PC-3 (cell line): ENCODE data around the gene HADHB. TPM values are rescaled to one million over a fixed set of nuclear protein-coding genes. Genes with fewer than 3 reads are reported as not detected.
A peak's percentile ranks its signal among the peaks of the same experiment; 100 is the strongest.

Experiments used
- ATAC-seq: fragments of 200-7000 bp; cut with Tn5 transposase; 2 replicates; pipeline ENCODE4 v1.9.1; 2020; ENCODE audit warnings: mild to moderate bottlenecking, moderate library complexity
- BruUV-seq: library from RNA; stranded (reverse); fragments of 400-500 nt; replicated peaks from 2 replicates; lab custom pipeline; 2021; lab: Mats Ljungman, UMichigan
- CTCF ChIA-PET: fragments of 300-600 bp; sonication (Branson Sonifier 250); formaldehyde crosslinking; loops from one replicate; lab custom pipeline; 2022; ENCODE audit warnings: antibody characterized with exemption; lab: Charles Lee
- POLR2A ChIA-PET: fragments of 300-600 bp; sonication (Branson Sonifier 250); formaldehyde crosslinking; loops from one replicate; lab custom pipeline; 2022; ENCODE audit warnings: antibody characterized with exemption; ENCODE audit not compliant: unreplicated experiment; lab: Charles Lee
- DNase-seq: peaks from one replicate; pipeline ENCODE4 v3.0.0-alpha.2; 2015
- H2AFZ ChIP-seq: fragments of 300-600 bp; sonication (generic); 2 replicates; pipeline ENCODE4 v1.6.0; 2016; ENCODE audit warnings: antibody characterized with exemption, low read length
- H3F3A ChIP-seq: fragments of 300-600 bp; sonication (generic); one replicate; pipeline ENCODE4 v1.6.0; 2017; ENCODE audit warnings: antibody characterized with exemption, low read length, control low read depth, mild to moderate bottlenecking; ENCODE audit not compliant: unreplicated experiment
- H3K27ac ChIP-seq: fragments of 300-600 bp; sonication (generic); 2 replicates; pipeline ENCODE4 v1.5.1; 2016; ENCODE audit warnings: mild to moderate bottlenecking, low read length
- H3K27me3 ChIP-seq: fragments of 300-600 bp; sonication (generic); 2 replicates; pipeline ENCODE4 v1.6.1; 2016; ENCODE audit warnings: low read length, mixed read lengths
- H3K36me3 ChIP-seq: fragments of 300-600 bp; sonication (generic); 2 replicates; pipeline ENCODE4 v1.6.1; 2016; ENCODE audit warnings: low read depth, mixed run types, low read length, mixed read lengths
- H3K4me1 ChIP-seq: fragments of 300-600 bp; sonication (generic); 2 replicates; pipeline ENCODE4 v1.5.1; 2016; ENCODE audit warnings: low read length; ENCODE audit not compliant: insufficient read depth
- H3K4me2 ChIP-seq: fragments of 300-600 bp; sonication (generic); 2 replicates; pipeline ENCODE4 v1.6.0; 2016; ENCODE audit warnings: low read length
- H3K4me3 ChIP-seq: fragments of 300-600 bp; sonication (generic); 2 replicates; pipeline ENCODE4 v1.5.1; 2016; ENCODE audit warnings: mild to moderate bottlenecking, low read length, mixed read lengths
- H3K79me2 ChIP-seq: fragments of 300-600 bp; sonication (generic); 2 replicates; pipeline ENCODE4 v1.6.1; 2017; ENCODE audit warnings: low read length, mixed read lengths
- H3K9ac ChIP-seq: fragments of 300-600 bp; sonication (generic); 2 replicates; pipeline ENCODE4 v1.6.0; 2016; ENCODE audit warnings: mild to moderate bottlenecking, low read length
- H3K9me2 ChIP-seq: fragments of 300-600 bp; sonication (generic); replicated peaks from 2 replicates; pipeline ENCODE4 v1.6.1; 2016; ENCODE audit warnings: mixed run types, low read length, mixed read lengths
- H3K9me3 ChIP-seq: fragments of 300-600 bp; sonication (generic); 2 replicates; pipeline ENCODE4 v1.6.1; 2016; ENCODE audit warnings: low read length, mixed read lengths
- H4K20me1 ChIP-seq: fragments of 300-600 bp; sonication (generic); 2 replicates; pipeline ENCODE4 v1.6.1; 2016; ENCODE audit warnings: low read length, mixed read lengths
- EZH2 ChIP-seq: fragments of 300-600 bp; sonication (generic); IDR thresholded peaks from one replicate; pipeline ENCODE4 v1.6.1; 2017; ENCODE audit warnings: antibody characterized with exemption, mild to moderate bottlenecking, low read length; ENCODE audit not compliant: unreplicated experiment
- EZH2phosphoT487 ChIP-seq: fragments of 300-600 bp; sonication (generic); IDR thresholded peaks from 2 replicates; pipeline ENCODE4 v1.6.1; 2018; ENCODE audit warnings: mild to moderate bottlenecking, antibody characterized with exemption, low read length, borderline replicate concordance
- intact Hi-C: fragments of 100-400 bp; cut with micrococcal nuclease; formaldehyde crosslinking; loops from 2 replicates; pipeline ENCODE4 v1.9.0; 2023
- total RNA-seq: library from RNA; depleted of rRNA; stranded (reverse); fragments of >200 nt; gene quantifications from 2 replicates; pipeline ENCODE4 v1.2.3, GENCODE V29; 2014
- TF ChIP-seq, protein P1 (sequence below): fragments of 300-600 bp; sonication (generic); conservative IDR thresholded peaks from 2 replicates; pipeline ENCODE4 v1.5.1; 2017; ENCODE audit warnings: antibody characterized with exemption, low read depth, mild to moderate bottlenecking, low read length

HADHB gene
- total RNA-seq, 1 experiment from 2014 or later: 72.3 TPM

- no peaks in the 10 kb centered on the region for H3F3A ChIP-seq
- POLR2A ChIA-PET: no interaction called here
- no peaks in the 10 kb centered on the region for H3K79me2 ChIP-seq
- intact Hi-C loops: no loop called here
- no peaks in the 10 kb centered on the region for H3K36me3 ChIP-seq
- no peak for TF ChIP-seq EZH2
- TF ChIP-seq, protein P1, sequence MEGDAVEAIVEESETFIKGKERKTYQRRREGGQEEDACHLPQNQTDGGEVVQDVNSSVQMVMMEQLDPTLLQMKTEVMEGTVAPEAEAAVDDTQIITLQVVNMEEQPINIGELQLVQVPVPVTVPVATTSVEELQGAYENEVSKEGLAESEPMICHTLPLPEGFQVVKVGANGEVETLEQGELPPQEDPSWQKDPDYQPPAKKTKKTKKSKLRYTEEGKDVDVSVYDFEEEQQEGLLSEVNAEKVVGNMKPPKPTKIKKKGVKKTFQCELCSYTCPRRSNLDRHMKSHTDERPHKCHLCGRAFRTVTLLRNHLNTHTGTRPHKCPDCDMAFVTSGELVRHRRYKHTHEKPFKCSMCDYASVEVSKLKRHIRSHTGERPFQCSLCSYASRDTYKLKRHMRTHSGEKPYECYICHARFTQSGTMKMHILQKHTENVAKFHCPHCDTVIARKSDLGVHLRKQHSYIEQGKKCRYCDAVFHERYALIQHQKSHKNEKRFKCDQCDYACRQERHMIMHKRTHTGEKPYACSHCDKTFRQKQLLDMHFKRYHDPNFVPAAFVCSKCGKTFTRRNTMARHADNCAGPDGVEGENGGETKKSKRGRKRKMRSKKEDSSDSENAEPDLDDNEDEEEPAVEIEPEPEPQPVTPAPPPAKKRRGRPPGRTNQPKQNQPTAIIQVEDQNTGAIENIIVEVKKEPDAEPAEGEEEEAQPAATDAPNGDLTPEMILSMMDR: no peak
- no peaks in the 10 kb centered on the region; the same call in 1 of the 2 replicates for H3K4me1 ChIP-seq
- no peaks in the 10 kb centered on the region for H3K9me3 ChIP-seq
- H3K9me2 ChIP-seq: no peaks in the 10 kb centered on the region
- no peaks in the 10 kb centered on the region for H4K20me1 ChIP-seq
- H3K27ac ChIP-seq: no peak overlapping the region
- H3K4me3 ChIP-seq: no peak overlapping the region
- ATAC-seq (no peak), DNase-seq (no peak)
- BruUV-seq: no TSS peak
- no peak overlapping the region for H3K4me2 ChIP-seq
- no peak overlapping the region for H2AFZ ChIP-seq
- CTCF ChIA-PET: no interaction called here
- no peaks in the 10 kb centered on the region for H3K27me3 ChIP-seq
- no peak overlapping the region for H3K9ac ChIP-seq
Measured at GRCh38 chr2:26324903-26325302, 80.2 kb downstream of the HADHB start.

- no peaks in the 10 kb centered on the region for H3K36me3 ChIP-seq
- H3K9me2 ChIP-seq: no peaks in the 10 kb centered on the region
- H3K27ac ChIP-seq: no peak overlapping the region
- ChIA-PET POLR2A (interaction anchor here (0.5 to 0.6 kb wide), 2 partner anchors 29 to 33 kb away, joined by 6 to 8 read pairs; no protein-coding TSS in a partner anchor), CTCF (no interaction called here)
- no peak overlapping the region for H3K4me3 ChIP-seq
- no peaks in the 10 kb centered on the region for H3K27me3 ChIP-seq
- H4K20me1 ChIP-seq: no peaks in the 10 kb centered on the region
- TF ChIP-seq EZH2phosphoT487 (no peak), EZH2 (no peak)
- TF ChIP-seq, protein P1: no peak
- no peak overlapping the region for H2AFZ ChIP-seq
- H3K9ac ChIP-seq: no peak overlapping the region
- no TSS peak for BruUV-seq
- no peaks in the 10 kb centered on the region; the same call in 1 of the 2 replicates for H3K4me1 ChIP-seq
- DNase-seq (peak; percentile 37), ATAC-seq (peak; percentile 16; the same call in 1 of the 2 replicates)
- intact Hi-C loops: no loop called here
- no peaks in the 10 kb centered on the region for H3K9me3 ChIP-seq
- no peak overlapping the region for H3K4me2 ChIP-seq
- no peaks in the 10 kb centered on the region for H3F3A ChIP-seq
- H3K79me2 ChIP-seq: no peaks in the 10 kb centered on the region
Measured at GRCh38 chr2:26325851-26326250, 81.1 kb downstream of the HADHB start.

DNA sequence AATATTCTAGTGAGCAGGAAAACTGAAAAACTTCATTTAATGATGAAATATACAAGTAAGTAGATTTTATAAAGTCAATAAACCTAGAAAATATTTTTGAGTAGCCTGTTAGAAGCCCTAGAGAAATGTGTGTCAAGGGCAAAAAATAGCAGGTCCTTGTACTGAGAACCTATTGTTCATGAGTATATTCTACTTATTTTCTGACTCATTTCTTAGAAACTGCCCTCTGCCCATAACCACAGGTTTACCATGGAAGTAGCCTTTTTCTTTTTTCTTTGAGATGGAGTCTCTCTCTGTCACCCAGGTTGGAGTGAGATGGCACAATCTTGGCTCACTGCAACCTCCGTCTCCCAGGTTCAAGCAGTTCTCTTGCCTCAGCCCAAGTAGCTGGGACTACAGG lies 81.8 kb downstream of the HADHB start:
- Histone ChIP-seq H3K9me2 (no peaks in the 10 kb centered on the region), H3F3A (no peaks in the 10 kb centered on the region), H3K9ac (no peak overlapping the region), H2AFZ (no peak overlapping the region), H3K27me3 (no peaks in the 10 kb centered on the region), H3K27ac (no peak overlapping the region), H3K4me3 (no peak overlapping the region), H3K36me3 (no peaks in the 10 kb centered on the region), H4K20me1 (no peaks in the 10 kb centered on the region), H3K79me2 (no peaks in the 10 kb centered on the region), H3K4me2 (no peak overlapping the region), H3K4me1 (no peaks in the 10 kb centered on the region; the same call in 1 of the 2 replicates), H3K9me3 (no peaks in the 10 kb centered on the region)
- TF ChIP-seq EZH2: no peak
- no peak for TF ChIP-seq EZH2phosphoT487
- TF ChIP-seq, protein P1: no peak
- DNase-seq: no peak
- CTCF ChIA-PET: no interaction called here
- BruUV-seq: no TSS peak
- no peak for ATAC-seq
- intact Hi-C loops: no loop called here
- POLR2A ChIA-PET: no interaction called here
